ENCODE data around the gene TIMP3.

- TF ChIP-seq ESRRG (CRISPR knock-in tag; IDR thresholded peaks at IDR 0.05), result no peak
- TF ChIP-seq CREB5 (CRISPR knock-in tag; IDR thresholded peaks at IDR 0.05; ENCODE audit: low read depth), result no peak
- no peak for TF ChIP-seq ZFP3 (CRISPR knock-in tag; IDR thresholded peaks at IDR 0.05)
- TF ChIP-seq CSDC2 (CRISPR knock-in tag; IDR thresholded peaks at IDR 0.05), result no peak
- no peak for TF ChIP-seq ZNF70 (CRISPR knock-in tag; IDR thresholded peaks at IDR 0.05)
- no peak for TF ChIP-seq RARB (CRISPR knock-in tag; IDR thresholded peaks at IDR 0.05)
- no peak for TF ChIP-seq CSRNP3 (CRISPR knock-in tag; IDR thresholded peaks at IDR 0.05)
- TF ChIP-seq ZFP30 (CRISPR knock-in tag; IDR thresholded peaks at IDR 0.05), result no peak
- TF ChIP-seq SNAI2 (CRISPR knock-in tag; IDR thresholded peaks at IDR 0.05), result no peak
- no peak for TF ChIP-seq ZC3H10 (CRISPR knock-in tag; IDR thresholded peaks at IDR 0.05)
Observed at GRCh38 chr22:32848226-32848625, 46.7 kb downstream of the TIMP3 start.

Data from SK-N-SH treated with all-trans-retinoic acid at 6 μM for 48 hours (cell line).